HG03565 (cell line): ENCODE results near the gene SORBS2.

Source experiments
- ATAC-seq: cut with Tn5 transposase; IDR thresholded peaks from one replicate; pipeline ENCODE4 v1.9.1; 2021; ENCODE audit warnings: mild to moderate bottlenecking, moderate library complexity; ENCODE audit not compliant: unreplicated experiment

SORBS2 gene

DNA sequence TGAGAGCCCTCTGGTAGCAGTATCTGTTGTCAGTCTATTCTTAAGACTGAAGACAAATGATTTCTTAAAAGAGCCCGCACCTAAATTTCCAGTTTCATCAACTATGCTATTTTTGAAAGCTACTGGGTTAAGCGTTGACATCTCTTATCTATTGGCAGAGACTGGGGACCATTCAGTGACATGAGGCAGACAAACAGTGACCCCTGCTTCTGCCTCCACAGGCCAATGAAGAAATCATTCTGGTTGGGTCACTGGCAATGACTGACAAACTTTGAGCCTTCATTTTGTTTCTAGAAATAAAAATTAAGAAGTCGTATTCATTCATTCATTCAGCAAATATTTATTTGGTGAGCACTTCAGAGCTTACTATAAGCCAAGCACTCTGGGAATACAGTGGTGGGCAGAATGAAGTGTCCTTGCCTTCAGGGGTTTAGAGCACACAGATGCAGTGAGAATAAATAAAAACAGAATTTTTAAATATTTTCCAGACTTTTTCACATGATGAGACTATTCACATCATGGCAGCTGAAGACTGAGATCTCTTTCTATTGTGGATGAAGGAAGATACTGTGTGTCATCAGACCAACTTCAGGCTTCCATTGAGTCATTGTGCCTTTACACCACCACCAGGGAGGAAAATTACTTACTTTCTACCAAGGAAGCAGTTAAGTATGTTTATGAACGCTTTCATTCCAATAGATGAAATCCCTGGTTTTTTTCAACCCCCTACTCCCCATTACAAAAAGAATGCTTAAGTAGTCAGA, 36.0 kb downstream of the SORBS2 start:
- ATAC-seq = no peak

DNA sequence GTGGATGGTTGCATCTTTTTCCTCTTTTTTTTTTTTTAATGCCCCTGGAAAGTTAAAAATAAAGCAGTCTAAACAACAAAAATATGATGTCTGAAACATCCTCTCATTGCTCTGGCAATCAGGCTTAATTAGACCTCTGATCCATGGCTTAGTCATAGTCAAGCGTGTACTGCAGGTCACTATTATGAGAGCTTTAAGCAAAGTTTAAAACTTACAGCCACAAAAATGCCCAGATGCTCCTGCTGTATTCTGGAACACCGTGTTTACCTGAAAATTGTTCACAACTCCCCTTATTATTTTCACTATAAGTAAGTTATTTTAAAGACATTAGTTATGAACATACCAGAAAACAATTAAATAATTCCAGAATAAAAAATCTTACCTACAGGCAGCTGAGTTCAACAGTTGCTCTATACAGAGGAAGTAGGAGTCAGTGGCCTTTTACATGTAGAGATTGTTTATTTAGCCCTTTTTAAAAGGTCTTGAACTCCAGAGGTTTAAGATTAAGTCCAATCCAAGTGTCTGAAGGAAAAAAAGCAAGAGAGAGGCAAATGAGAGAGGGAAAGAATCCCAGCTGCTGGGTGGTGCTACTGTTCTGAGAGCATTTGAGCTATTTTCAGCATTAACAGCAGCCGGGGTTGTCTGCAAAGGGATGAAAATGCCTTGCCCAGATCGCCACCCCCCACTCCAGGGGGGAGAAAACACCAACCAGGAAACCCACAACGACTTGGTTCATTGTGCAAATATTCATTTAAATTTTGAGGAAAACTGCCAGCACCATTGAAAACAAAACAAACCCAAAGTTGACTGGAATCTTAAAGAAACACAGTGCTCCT, 36.9 kb downstream of the SORBS2 start:
- ATAC-seq = no peak

DNA sequence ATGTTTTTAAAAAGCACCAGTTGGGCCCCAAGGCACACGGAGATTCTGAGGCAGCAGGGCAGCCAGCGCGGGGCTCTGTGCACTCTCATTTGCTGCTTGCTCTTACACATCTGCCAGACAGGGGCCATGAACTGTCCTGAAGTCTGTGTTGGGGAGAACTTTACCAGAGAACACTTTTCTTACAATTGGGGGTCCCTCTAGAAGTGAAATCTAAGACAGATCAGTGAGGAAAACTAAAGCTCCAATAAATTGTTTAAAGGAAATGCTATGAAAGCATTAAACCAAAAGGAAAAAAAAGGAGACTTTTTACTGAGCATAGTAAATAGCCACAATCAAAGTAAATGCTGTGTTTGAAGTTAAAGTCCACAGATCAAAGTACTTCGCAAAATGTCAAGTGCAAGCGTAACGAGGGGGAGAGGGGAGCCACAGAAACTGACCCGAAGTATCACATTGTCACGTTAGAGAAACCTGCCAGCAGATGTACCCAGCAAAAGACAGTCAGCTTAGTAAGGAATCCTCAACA, 37.8 kb downstream of the SORBS2 start:
- no peak for ATAC-seq

- no peak for ATAC-seq
Measured at GRCh38 chr4:185773419-185773818, 38.6 kb downstream of the SORBS2 start.

DNA sequence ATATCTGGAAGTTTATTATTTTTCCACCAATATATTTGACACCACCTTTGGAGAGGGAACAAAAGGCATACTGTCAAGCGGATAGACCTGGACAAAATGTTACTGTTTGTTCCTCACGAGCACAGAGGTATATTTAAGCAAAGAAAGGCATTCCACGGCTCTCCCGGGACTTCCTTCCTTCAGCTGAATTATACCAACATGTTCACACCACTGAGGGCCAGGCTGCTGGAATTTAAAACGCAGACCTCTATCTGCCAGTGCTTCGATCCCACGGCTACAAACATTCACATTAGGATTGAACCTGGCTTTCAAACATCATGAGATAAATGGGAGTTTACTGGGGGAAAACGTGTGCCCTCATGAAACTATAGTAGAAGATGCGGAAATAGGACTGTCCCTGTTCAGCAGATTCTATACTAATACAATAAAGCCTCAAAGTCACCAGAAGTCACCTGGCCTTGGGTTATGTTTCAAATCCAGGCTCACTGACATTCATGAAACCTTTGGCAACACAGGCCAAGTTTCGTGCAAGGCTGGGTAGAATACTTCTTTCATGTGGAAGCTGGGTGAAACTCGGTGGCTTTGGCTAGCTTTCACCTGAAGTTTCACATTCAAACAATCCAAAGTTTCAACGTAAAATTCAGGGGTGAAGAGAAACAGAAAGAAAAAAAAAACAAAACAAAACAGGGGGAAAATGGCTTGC, 39.5 kb downstream of the SORBS2 start:
- ATAC-seq = no peak

DNA sequence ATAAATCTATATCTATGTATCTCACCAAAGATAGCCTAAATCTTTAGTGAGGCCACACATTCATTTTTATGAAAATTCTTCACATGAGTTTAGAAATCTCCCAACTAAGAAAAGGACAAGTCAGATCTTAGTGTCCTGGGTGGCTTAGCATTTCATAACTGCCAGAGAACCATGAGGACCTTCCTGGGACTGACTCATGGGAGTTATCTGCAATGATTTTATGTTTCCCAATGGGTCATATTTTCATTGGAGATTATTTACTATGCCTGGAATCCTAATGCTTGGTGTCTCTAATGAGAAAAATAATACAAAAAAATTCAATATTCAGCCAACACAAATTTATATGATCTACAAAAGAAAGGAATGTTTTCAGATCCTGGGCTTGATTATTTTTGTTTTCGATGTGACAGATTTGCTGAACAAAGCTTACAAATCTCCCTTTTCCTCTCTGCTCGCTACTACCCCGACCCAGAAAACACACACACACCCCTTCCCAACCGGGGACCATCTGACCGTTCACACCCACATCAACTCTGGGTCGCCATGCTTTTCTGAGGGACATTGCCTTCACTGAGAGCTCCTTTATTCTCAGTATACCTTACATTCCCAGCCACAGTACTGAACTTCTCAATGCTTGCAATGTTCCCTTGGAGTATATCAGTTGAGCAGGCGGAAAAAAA, 40.1 kb downstream of the SORBS2 start:
- ATAC-seq = no peak

- no peak for ATAC-seq
Measured at GRCh38 chr4:185767528-185767927, 44.5 kb downstream of the SORBS2 start.

GRCh38 chr4:185764876-185765275, 47.1 kb downstream of the SORBS2 start:
- no peak for ATAC-seq

GRCh38 chr4:185761352-185762235, 50.4 kb downstream of the SORBS2 start:
- no peak for ATAC-seq

DNA sequence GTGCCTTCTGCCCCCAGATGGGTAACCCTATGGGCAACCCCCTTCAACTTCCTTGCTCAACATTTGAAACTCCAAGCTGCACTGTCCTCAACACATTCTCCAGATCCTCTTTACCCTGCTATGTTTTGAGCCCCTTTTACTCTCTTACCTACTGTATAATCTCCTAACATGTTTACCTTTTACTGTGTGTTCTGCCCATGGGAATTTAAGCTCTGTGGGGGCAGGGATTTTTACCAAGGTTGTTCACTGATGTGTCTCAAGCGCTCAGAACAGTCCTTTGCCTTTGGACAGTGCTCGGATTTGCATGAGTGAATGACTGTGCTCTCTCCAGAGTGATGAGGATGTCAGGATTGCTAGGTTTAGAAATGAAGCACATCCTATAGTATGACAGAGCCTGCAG, 53.2 kb downstream of the SORBS2 start:
- no peak for ATAC-seq

DNA sequence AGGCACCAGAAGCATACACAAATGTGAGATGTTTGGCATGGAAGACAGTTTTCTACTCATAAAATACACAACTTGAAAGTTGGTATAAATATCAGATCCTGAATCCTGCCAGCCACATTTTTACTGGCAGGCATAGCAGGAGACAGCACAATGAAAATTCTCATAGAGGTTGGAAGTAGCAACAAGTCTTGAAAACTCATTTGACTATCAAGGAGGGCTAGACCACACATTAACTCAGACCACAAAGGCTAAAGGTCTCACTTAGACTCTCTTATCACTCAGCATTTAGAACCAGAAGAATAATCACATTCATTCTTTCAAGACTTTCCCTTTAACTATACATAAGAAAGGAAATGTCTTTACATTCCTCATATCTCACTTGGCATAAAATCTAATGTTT, 56.5 kb downstream of the SORBS2 start:
- no peak for ATAC-seq

- ATAC-seq = no peak
Measured at GRCh38 chr4:185754961-185755360, 57.0 kb downstream of the SORBS2 start.

DNA sequence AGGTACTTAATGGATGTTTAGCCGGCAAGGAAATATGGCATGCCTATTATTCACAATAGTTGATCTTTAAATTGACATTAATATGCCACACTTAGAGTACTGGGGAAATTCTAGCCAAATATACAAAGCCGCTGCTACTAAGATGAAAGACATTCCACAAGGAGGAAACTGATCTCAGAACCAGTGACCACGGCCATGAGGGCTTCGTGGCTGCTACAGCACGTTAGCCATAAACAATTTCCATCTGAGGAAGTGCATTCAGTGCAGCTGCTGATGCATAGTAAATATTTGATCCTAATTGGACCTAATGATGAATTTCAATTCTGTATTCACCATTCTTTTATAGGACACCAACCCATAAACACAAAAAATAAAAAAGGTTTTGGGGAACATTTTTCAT, 59.1 kb downstream of the SORBS2 start:
- ATAC-seq = no peak

DNA sequence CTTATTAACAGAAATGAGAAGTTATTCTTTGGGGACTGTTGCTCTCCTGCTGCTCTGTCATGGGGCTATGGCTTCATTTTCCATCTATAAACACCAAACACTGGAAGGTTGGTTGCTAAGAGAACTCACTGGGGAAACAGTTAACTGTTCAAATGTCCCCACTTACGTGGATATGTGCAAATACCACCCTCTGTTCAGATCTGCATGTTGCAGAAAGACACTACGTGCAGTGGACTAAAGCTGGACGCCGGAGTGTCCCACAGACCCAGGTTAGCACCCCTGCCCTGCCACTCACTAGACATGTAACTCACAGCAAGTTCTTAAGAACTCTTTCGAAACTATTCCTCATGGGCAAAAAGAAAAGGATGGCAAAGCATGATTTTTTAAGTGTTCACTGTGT, 62.1 kb downstream of the SORBS2 start:
- no peak for ATAC-seq

GRCh38 chr4:185748901-185749390, 63.0 kb downstream of the SORBS2 start:
- no peak for ATAC-seq

DNA sequence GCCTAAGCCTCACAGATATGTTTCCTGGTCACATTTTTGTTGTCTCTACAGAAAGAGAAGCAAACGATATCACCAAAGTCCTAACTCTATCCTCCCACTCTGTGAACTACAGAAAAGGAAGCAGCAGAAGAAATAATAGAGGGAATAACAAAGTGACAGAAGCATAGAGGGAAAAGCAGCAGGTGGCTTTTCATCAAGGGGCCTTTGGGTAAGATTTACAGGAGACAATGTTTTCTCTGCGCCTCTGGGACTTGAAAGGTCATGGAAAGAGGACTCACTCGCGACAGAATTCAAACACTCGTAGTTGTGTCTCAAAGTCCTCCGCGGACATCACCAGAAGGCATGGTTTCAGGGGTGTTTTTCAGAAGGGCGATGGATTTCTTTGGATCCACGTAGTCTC, 66.1 kb downstream of the SORBS2 start:
- ATAC-seq = no peak

- ATAC-seq = no peak
Measured at GRCh38 chr4:185744946-185745345, 67.0 kb downstream of the SORBS2 start.

GRCh38 chr4:185744488-185744862, 67.5 kb downstream of the SORBS2 start:
- ATAC-seq = no peak

DNA sequence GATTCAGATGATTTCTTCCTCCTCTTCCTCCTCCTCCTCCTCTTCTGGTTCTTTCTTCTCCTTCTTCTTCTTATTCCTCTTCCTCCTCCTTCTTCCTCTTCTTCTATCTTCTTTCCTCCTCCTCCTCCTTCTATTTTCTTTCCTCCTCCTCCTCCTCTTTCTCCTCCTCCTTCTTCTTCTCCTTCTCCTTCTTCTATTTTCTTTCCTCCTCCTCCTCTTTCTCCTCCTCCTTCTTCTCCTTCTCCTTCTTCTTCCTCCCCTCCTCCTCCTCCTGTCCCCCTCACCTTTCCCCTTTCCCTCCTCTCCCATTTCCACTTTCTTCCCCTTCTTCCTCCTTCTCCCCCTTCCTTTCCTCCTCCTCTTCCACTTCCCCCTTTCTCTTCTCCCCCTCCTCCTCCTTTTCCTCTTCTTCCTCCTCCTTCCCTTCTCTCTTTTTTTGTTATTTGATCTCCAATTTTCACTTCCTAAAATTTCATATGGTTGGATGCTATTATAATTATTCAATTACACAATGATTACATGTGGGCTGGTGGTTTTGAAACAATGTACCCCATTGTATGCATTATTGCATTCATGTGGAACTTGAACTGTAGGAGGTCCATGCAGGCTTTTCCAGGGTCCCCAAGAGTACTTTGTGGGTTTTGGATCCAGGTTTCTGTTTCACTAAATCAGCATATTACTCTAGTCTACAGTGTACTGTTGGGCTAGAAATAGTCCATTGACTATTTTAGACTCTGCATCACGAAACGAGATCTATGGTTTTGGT, 68.1 kb downstream of the SORBS2 start:
- ATAC-seq = no peak
